ENCODE measurements around the gene TULP1.

Gene TULP1

DNA sequence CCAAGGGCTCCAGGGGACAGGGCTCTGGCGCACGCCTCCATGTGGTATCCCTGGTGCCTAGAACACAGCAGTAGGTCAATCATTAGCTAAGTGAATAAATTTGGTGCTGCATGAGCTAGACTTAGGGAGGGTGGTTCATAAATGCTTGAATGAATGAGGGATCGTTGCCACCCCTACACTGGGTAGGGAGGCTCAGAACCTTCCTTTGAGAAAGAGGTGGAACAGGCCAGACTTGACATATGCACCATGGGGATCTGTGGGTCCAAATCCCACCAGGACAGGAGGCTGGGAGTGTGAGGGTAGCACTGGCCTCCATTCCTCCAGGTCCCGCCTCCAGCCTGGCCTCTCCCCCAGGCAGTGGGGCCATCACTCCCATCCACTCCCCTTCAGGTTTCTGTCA, 29.6 kb downstream of the TULP1 start:
- DNase-seq, result no peak

DNA sequence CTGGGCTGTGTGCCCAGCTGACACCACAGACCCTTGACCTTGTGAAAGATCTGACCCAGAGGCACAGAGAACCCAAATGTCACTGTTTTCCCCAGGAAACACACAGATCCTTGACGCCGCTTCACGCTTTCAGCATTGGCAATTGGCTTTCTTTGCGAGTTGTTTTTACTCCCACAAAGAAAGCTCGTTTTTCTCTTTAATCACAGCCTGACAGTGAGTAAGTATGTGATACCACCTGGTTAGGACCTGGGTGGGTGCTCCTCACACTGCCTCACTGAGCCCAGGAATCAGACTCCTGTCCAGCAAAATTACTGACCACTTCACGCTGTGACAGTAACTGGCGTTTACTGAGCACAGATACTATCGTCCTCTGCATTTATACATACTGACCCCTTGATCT, 31.5 kb downstream of the TULP1 start:
- no peak for DNase-seq

DNA sequence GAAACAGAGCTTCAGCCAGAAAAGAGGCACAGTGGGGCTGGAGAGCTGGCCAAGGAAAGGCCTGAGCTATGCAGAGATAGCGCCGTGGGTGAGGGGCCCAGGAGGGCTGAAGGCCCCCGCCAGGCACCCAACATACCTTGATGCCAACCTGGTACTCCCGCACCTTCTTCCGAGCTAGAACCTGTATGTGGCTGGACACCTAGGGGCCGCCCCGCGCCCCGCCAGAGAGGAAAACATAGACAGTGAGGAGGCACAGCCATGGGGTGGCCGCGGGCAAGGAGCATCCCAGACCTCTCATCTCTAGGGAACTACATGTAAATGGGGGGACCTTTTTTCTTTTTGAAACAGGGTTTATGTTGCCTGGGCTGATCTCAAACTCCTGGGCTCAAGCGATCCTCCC, 32.5 kb downstream of the TULP1 start:
- DNase-seq, result no peak

DNA sequence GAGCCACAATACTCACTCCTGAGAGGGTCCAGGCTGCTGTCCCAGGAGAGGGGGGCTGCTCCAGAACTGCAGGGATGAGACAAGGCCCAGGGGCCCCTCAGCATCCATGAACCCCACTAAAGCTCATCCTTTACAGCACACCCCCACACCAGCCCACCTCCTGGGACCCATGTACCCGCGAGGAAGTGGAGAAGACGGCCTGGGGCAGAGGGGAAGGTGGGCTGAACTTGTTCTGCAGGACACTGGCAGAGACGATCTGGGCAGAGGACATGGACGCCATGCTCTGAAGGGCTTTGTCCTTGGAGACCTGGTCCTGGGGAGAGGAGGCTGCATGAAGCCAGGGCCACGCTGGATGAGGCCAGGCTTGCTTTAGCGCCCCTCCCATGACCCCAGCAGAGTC, 34.4 kb downstream of the TULP1 start:
- no peak for DNase-seq

DNA sequence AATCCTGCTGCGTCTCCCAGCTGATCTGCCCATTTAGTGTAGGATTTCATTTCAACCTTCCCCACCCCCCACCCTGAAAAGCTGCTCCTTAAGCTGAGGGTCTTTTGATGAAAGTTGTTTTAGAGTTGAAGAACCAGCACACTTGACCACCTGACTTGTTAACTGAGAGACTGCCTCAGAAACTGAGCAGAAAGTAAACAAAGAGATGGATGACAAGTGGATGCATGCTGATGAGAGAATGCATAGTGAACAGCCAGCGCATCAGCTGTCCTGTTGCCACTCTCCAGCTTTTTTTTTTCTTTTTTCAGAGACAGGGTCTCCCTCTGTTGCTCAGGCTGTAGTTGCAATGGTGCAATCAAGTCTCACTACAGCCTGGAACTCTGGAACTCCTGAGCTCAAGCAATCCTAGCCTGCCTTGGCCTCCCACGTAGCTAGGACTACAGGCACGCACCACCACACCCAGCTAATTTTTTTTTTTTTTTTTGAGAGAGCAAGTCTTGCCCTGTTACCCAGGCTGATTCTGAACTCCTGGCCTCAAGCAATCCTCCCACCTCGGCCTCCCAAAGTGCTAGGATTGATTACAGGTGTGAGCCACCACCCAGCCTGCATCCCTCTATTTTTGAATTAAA, 35.0 kb downstream of the TULP1 start:
- DNase-seq, result no peak

DNA sequence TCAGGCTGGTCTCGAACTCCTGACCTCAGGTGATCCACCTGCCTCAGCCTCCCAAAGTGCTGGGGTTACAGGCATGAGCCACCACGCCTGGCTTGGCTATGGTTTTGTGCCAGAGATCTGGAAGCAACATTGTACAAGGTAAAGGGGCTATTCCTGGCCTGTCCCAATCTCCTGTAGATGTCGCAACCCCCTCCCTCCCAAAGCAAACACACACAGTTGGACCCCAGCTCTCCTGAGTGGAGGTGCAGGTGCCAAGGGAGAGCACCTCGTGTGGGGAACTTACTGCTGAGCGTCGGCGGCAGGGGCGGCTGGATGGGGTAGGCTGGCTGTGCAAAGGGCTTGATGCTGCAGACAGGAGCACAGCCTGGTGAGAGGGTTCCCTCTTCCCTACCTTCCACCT, 35.7 kb downstream of the TULP1 start:
- no peak for DNase-seq

DNA sequence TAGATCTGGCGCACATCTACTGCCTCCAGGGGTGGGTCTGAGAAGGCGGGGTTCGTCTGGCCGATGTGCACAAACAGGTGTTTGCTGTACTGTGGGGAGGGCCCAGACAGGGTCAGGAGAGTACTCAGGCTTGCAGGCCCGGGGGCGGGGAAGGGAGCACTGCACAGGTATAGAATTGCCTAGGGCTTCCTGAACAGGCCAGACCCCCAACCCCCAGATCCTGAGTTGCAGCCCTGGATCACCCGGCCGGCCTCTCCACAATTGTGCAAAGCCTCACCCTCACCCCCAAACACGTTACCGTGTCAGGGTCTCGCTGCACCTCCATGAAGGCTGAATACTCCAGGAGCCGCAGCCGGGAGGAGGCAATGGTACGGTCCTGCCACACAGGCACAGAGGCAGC, 36.7 kb downstream of the TULP1 start:
- no peak for DNase-seq

DNA sequence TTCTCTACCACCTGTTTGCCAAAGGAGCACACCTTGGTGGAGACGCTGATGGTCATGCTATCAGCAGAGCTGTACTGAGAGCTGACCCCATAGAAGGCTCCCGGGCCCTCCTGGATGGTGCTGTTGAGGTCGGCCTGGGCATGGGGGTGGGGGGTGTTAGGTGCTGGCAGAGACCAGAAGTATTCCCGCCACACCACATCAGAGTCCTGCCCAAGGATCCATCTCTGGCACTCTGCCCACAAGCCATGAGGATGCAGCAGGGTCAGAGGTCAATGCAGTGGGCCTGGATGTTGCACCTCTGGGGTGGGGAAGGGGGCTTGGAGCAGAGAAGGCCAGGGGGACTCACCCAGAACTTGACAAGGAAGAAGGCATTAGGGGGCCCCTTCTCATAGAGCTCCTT, 37.1 kb downstream of the TULP1 start:
- DNase-seq, result no peak

DNA sequence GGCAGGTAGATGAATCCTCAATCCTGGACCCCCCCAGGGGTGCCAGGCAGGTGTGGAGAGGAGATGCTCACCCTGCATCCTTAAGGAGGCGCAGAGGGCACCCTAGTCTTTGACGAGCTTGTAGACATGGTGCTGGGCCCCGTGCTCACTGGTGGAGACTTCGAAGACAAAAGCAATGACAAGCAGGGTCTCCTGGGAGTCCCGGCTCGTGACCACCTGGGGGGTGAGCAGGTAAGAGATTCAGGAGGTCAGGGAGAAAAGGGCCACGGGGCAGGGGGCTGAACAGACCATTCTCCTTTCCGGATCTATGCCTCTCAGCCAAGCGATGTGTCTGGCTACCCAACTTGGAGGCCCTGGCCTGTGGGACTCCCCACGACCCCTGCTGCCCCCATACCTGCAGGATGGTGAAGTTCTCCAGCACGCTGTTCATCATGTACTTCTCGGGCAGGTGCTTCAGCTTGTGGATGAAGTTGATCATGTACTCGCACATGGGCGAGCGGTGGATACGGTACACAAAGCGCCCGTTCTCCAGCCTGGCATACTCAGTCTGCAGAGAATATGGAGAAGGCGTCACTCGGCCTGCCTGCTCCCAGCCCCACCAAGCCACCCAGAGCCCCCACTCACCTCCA, 37.6 kb downstream of the TULP1 start:
- DNase-seq, result no peak

DNA sequence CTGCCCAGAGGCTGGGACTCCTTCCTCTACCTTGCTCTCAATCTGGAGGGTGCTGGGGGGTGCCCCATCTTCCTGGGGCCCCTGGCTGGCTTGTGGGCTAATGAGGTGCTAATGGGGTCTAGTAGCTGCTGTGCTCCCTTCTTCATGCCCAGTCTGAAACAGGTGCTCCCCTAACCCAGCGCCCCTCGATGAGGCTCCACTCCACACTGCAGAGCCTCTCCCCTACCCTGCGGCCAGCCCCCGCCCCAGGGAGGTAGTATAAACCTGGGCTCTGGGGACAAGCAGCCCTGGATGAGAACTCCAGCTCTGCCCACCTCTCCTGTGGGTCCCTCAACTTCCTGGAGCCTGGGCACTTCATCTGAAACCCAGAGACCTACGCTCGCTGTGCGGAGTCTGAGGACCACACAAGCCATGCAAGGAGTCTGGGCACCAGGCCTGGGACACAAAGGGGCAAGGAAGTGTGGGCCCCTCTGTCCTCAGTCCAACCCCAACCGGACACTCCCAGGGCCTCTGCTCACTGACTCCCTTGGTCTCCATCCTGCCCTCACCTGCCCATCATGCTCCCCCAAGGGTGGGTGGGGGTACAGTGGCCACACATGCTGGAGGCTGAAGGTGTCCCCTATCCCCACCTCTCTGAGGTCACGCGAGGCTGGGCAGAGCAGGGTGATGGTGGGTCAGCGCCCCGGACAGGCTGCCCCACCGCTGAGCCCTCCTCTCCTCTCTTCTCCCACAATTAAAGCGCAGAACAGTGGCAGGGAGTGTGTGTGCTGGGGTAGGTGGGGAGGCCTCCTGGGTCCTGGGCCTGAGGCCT, 38.4 kb downstream of the TULP1 start:
- DNase-seq, result no peak

DNA sequence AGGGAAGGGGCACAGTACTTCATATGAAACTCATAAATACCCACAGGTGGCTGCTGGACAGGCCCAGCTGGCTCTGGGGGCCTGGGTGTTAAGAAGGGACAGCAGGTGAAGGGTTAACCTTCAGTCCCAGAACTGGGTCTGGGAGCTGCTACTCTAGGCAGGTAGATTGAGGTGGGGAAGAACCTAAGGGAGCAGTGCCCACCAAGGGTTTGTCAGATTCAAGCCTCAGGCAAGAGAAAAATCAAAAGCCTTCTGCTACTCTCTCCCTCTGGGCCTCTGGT, 38.9 kb downstream of the TULP1 start:
- DNase-seq, result no peak

DNA sequence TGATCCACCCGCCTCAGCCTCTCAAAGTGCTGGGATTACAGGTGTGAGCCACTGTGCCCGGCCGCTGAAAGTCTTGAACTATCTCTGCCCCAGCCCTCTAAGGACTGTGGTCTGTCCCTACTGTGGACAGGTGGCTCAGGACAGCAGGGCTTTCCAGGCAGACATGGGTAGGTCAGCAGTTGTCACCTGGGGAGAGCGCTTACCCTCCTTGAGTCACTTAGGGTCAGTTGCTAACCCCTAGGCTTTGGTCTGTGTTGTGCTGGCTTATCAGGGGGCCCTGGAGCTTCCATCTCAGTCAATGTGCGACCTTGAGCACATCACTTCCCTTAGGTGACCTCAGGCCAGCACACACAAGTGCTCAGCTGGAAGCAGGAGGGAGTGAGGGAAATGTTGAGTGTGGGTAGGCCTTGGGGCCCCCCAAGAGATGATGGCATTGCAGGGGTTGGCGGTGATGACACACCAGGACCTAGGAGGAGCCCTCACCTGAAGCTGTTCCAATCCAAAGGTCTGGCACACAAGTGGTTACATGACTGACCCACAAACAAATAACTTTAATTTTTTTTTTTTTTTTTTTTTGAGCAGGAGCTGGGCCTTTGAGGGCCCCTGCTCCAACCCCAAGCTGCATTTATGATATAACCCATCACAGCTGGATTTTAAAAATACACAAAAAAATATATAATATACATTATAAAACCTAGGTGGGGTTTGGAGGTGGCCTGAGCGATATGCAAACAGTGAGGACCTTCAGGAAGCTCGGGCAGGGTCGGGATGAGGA, 39.4 kb downstream of the TULP1 start:
- no peak for DNase-seq

DNA sequence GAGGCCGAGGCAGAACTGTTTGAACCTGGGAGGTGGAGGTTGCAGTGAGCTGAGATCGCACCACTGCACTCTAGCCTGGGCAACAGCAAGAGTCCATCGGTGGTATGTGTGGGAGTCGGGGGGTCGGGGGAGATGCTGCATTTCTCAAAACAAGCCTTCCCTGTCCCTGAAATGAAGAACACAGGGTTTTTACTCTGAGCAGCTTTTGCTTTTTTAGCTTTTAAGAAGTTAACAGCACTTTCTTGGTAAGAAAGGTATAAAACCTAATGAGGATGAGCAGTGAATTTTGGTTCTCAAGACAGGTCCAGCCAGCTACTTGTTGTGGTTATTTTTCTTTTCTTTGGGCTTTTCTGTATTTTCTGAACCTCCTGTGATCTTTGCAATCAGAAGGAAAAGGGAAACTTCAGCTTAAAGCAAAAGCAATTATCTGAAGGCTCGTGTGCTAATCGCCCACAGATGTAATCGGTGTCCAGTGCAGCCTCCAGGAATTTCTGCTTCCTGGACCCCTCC, 40.8 kb downstream of the TULP1 start:
- DNase-seq, result no peak

DNA sequence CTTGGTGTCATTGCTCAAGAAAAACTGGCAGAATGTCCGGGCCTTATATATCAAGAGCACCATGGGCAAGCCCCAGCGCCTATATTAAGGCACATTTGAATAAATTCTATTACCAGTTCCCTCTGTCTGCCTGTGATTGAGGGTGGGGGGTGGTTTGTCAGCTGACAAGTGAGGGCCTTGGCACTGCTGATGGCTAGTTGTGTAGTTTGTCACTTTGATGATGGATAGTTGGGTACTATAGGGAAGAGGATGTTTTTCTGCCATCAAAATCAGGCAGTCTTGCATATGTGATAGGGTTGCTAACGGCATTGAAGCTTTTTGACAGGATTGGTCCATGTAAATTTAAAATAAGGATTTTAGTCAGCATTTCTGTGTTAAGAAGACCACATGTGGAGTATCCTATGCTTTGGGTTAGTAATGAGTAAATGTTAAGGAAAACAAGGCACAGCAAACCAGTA, 42.0 kb downstream of the TULP1 start:
- no peak for DNase-seq

DNA sequence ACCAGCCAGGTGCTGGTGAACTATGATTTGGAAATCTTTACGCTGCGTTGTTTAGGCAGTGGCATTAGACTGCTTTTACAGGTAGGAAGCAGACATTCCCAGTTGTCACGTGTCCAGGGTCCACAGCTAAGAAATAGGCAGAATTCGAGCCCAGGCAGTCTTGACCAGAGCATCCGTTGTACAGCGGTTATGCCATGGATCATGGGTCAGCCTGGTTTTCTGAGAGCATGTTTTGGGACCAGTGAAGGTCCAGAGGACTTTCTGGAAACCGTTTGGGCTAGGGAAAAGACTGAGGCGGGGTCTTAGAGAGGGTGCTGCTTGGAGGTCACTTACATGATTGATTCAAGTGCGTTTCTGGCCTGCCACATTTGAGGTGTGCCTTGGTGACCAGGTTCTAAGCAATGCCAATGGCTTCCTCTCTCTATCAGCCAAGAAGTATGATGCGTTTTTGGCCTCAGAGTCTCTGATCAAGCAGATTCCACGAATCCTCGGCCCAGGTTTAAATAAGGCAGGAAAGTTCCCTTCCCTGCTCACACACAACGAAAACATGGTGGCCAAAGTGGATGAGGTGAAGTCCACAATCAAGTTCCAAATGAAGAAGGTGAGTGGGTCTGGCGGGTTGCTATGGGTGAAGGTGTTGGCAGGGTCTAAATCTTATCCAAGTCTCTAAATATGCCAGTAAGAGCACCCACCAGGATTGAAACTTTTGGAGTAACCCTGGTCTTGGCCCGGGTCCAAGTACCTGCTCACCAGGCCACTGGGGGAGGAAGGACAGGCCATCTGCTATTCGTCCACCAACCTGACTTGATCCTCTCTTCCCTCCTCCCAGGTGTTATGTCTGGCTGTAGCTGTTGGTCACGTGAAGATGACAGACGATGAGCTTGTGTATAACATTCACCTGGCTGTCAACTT, 42.7 kb downstream of the TULP1 start:
- DNase-seq, result no peak

DNA sequence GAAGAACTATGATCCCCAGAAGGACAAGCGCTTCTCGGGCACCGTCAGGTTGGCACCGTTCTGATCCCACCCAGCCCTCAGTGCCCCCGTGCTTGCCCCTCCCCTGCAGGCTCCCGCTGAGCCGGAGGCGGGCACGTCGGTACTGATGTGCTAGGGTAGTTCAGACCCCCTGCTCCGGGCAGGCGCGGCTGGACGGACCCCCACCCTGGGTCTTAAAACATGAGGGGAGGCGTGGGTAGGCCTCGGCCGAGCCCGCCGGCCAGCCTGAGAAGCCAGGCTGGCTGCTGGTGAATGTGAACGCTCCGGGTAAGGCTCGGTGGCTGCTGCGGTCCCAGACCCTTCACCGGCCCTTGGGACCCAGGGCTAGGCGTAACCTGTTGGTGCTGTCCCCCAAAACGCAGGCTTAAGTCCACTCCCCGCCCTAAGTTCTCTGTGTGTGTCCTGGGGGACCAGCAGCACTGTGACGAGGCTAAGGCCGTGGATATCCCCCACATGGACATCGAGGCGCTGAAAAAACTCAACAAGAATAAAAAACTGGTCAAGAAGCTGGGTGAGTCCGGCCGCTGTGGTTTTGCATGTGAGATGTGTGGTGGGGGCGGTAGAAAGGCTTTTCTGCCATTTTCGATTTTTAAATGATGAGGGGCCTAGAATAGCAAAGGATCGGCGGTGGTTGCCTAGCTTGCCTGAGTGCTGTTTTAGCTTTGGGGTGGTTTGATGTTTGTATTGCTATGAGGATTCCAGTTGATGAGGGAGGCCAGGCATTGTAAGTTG, 43.5 kb downstream of the TULP1 start:
- no peak for DNase-seq

DNA sequence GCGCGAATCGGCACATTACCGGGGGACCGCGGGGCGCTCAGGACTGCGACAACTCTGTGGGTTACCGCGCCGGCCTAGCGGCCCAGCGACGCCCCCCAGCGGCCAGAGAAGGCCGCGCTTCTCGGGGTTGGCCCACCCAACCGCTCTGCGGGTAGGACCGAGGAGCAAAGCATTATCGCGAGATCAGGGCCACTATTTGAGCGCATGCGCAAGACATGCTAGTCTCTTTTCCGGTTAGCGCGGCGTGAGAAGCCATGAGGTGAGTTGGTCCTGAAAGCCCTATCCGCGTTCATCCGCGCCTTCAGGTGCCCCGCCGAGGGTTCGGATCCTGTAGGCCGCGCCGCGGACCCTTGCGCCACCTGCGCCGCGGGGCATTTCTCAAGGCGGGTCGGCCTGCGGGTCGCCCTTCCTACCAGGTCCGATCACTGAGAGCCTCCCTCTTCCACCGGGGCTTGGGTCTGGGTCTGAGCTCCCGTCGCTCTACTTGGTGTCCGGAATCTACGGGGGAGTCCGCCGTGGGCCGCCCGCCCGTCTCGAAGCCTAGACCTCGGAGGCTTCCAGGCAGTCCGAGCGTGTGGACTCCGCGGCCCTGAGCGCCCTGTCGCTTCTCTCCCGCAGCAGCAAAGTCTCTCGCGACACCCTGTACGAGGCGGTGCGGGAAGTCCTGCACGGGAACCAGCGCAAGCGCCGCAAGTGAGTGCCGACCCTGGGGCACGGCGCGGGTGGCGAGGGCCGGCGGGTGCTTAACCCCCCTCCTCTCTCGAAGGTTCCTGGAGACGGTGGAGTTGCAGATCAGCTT, 44.3 kb downstream of the TULP1 start, which contains the start of gene RPL10A:
TSS of gene RPL10A (plus strand) at position 221 of the 799 bp plus-strand sequence. CDS start at position 255, 34 bp downstream.
- peak; percentile 95 for DNase-seq

DNA sequence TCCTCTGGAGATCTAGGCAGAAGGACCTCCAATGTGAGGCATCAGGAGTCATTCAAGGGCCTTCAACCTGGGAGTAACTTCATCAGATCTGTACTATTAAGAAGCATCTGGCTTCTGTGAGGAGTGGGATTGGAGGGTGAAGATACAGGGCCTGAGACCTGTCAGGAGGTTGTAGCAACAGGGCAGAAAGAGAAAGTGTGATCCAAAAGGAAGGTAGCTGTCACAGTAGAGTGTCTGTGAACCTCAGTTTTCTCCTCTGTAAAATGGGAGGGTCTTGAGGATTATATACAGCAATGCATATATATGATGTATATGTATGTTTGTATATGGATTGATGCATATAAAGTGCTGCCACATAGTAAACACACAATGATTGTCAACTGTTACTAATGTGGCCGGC, 47.0 kb downstream of the TULP1 start:
- DNase-seq, result no peak

DNA sequence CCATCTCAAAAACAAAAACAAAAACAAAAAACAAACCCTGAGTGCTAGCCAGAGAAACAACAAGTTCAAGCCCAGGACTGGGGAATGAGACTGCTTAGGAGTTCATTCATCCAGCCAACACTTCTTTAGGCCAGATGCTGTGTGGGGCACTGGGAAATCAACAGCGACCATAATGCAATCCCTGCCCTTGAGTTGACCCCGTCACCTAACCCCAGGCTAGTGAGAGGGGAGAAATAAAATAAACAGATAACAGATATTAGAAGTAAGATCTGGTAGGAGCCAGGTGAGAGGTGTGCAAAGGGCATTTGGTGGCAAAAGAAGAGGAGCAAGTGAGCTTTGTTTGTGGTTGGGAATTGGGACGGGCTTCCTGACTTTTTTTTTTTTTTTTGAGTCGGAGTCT, 49.4 kb downstream of the TULP1 start:
- DNase-seq, result no peak

DNA sequence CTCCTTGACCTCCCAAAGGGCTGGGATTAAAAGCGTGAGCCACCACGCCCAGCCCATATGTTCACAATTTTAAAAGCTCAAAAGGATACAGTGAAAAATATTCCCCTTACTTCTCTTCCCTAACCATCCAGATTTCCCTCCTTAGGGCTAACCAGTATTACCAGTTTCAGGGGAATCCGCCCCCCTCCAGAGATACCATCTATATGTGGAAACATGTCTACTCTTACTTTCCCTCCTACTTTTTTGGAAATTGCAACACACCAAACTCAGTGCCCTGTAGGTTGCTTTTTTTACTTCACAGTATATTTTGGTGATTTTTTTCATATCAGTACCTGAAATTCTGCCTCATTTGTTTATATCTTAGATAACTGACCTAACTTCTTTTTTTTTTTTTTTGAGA, 51.4 kb downstream of the TULP1 start:
- DNase-seq, result no peak

Measured in fibroblast of skin of back (primary cell).